ENCODE data around the gene FRAS1.
"Not testable (repeated sequence)": the region's sequence is repeated elsewhere in the genome, so short reads cannot be mapped to it uniquely, and the experiment has no call there.

Gene FRAS1

GRCh38 chr4:78318126-78318525 lies 261.0 kb downstream of the FRAS1 start:
- Mint-ChIP-seq H3K4me3 (no peak overlapping the region), H3K27ac (no peak overlapping the region), H3K36me3 (ENCODE audit: low read depth) (no peaks in the 10 kb centered on the region), H3K9me3 (no peaks in the 10 kb centered on the region), H3K27me3 (peaks cover 15% of the 10 kb centered on the region), H3K4me1 (ENCODE audit: low read depth) (peaks cover 9% of the 10 kb centered on the region)
- intact Hi-C loops (cut with micrococcal nuclease) = no loop called here

- no peaks in the 10 kb centered on the region for H3K9me3 Mint-ChIP-seq
- no peak overlapping the region for H3K27ac Mint-ChIP-seq
- peaks cover 9% of the 10 kb centered on the region for H3K27me3 Mint-ChIP-seq
- peaks cover 9% of the 10 kb centered on the region for H3K4me1 Mint-ChIP-seq (ENCODE audit: low read depth)
- intact Hi-C loops (cut with micrococcal nuclease) = no loop called here
- no peaks in the 10 kb centered on the region for H3K36me3 Mint-ChIP-seq (ENCODE audit: low read depth)
- no peak overlapping the region for H3K4me3 Mint-ChIP-seq
Observed at GRCh38 chr4:78320349-78320935, 263.3 kb downstream of the FRAS1 start.

- Mint-ChIP-seq H3K27ac (no peak overlapping the region), H3K9me3 (no peaks in the 10 kb centered on the region), H3K36me3 (ENCODE audit: low read depth) (no peaks in the 10 kb centered on the region), H3K27me3 (peaks cover 5% of the 10 kb centered on the region), H3K4me3 (no peak overlapping the region), H3K4me1 (ENCODE audit: low read depth) (peaks cover 9% of the 10 kb centered on the region)
- intact Hi-C loops (cut with micrococcal nuclease) = no loop called here
Observed at GRCh38 chr4:78322032-78322431, 264.9 kb downstream of the FRAS1 start.

GRCh38 chr4:78323439-78323838 lies 266.3 kb downstream of the FRAS1 start:
- Mint-ChIP-seq H3K36me3 (ENCODE audit: low read depth) (no peaks in the 10 kb centered on the region), H3K9me3 (no peaks in the 10 kb centered on the region)
- intact Hi-C loops (cut with micrococcal nuclease) = no loop called here

GRCh38 chr4:78324625-78325024 lies 267.5 kb downstream of the FRAS1 start:
- Mint-ChIP-seq H3K9me3 (no peaks in the 10 kb centered on the region), H3K27me3 (peaks cover 5% of the 10 kb centered on the region), H3K36me3 (ENCODE audit: low read depth) (no peaks in the 10 kb centered on the region), H3K4me3 (no peak overlapping the region), H3K4me1 (ENCODE audit: low read depth) (peaks cover 9% of the 10 kb centered on the region), H3K27ac (no peak overlapping the region)
- intact Hi-C loops (cut with micrococcal nuclease) = no loop called here

More at GRCh38 chr4:78323439-78323838, 266.3 kb downstream of the FRAS1 start:
- no peak overlapping the region for H3K4me3 Mint-ChIP-seq
- peaks cover 5% of the 10 kb centered on the region for H3K27me3 Mint-ChIP-seq
- peaks cover 9% of the 10 kb centered on the region for H3K4me1 Mint-ChIP-seq (ENCODE audit: low read depth)
- no peak overlapping the region for H3K27ac Mint-ChIP-seq

- H3K4me3 Mint-ChIP-seq = no peak overlapping the region
- peaks cover 3% of the 10 kb centered on the region for H3K4me1 Mint-ChIP-seq (ENCODE audit: low read depth)
- H3K27me3 Mint-ChIP-seq = peaks cover 4% of the 10 kb centered on the region
- no peaks in the 10 kb centered on the region for H3K36me3 Mint-ChIP-seq (ENCODE audit: low read depth)
- H3K9me3 Mint-ChIP-seq = no peaks in the 10 kb centered on the region
- H3K27ac Mint-ChIP-seq = no peak overlapping the region
- intact Hi-C loops (cut with micrococcal nuclease) = no loop called here
Observed at GRCh38 chr4:78325271-78326157, 268.4 kb downstream of the FRAS1 start.

GRCh38 chr4:78328591-78328990 lies 271.5 kb downstream of the FRAS1 start:
- H3K36me3 Mint-ChIP-seq (ENCODE audit: low read depth); H3K4me3 Mint-ChIP-seq; intact Hi-C loops (cut with micrococcal nuclease); H3K9me3 Mint-ChIP-seq; H3K27me3 Mint-ChIP-seq; H3K27ac Mint-ChIP-seq; H3K4me1 Mint-ChIP-seq (ENCODE audit: low read depth): not testable (repeated sequence)

GRCh38 chr4:78331186-78331585 lies 274.1 kb downstream of the FRAS1 start:
- Mint-ChIP-seq H3K4me1 (ENCODE audit: low read depth) (no peaks in the 10 kb centered on the region), H3K36me3 (ENCODE audit: low read depth) (no peaks in the 10 kb centered on the region), H3K27me3 (no peaks in the 10 kb centered on the region), H3K4me3 (no peak overlapping the region), H3K9me3 (no peaks in the 10 kb centered on the region), H3K27ac (no peak overlapping the region)
- intact Hi-C loops (cut with micrococcal nuclease) = no loop called here

GRCh38 chr4:78331965-78332364 lies 274.8 kb downstream of the FRAS1 start:
- Mint-ChIP-seq H3K4me1 (ENCODE audit: low read depth) (no peaks in the 10 kb centered on the region), H3K27me3 (no peaks in the 10 kb centered on the region), H3K9me3 (no peaks in the 10 kb centered on the region), H3K27ac (no peak overlapping the region), H3K4me3 (no peak overlapping the region), H3K36me3 (ENCODE audit: low read depth) (no peaks in the 10 kb centered on the region)
- intact Hi-C loops (cut with micrococcal nuclease) = no loop called here

GRCh38 chr4:78332976-78333375 lies 275.9 kb downstream of the FRAS1 start:
- Mint-ChIP-seq H3K36me3 (ENCODE audit: low read depth) (no peaks in the 10 kb centered on the region), H3K27me3 (no peaks in the 10 kb centered on the region), H3K9me3 (no peaks in the 10 kb centered on the region), H3K4me1 (ENCODE audit: low read depth) (no peaks in the 10 kb centered on the region), H3K27ac (no peak overlapping the region), H3K4me3 (no peak overlapping the region)
- intact Hi-C loops (cut with micrococcal nuclease) = no loop called here

- Mint-ChIP-seq H3K9me3 (no peaks in the 10 kb centered on the region), H3K27ac (no peak overlapping the region), H3K4me3 (no peak overlapping the region), H3K36me3 (ENCODE audit: low read depth) (no peaks in the 10 kb centered on the region), H3K4me1 (ENCODE audit: low read depth) (no peaks in the 10 kb centered on the region), H3K27me3 (no peaks in the 10 kb centered on the region)
- intact Hi-C loops (cut with micrococcal nuclease) = no loop called here
Observed at GRCh38 chr4:78336093-78336943, 279.2 kb downstream of the FRAS1 start.

GRCh38 chr4:78337244-78338020 lies 280.3 kb downstream of the FRAS1 start:
- no peaks in the 10 kb centered on the region for H3K27me3 Mint-ChIP-seq
- intact Hi-C loops (cut with micrococcal nuclease) = no loop called here
- H3K36me3 Mint-ChIP-seq (ENCODE audit: low read depth) = no peaks in the 10 kb centered on the region
- no peak overlapping the region for H3K4me3 Mint-ChIP-seq
- no peaks in the 10 kb centered on the region for H3K9me3 Mint-ChIP-seq
- no peak overlapping the region for H3K27ac Mint-ChIP-seq
- no peaks in the 10 kb centered on the region for H3K4me1 Mint-ChIP-seq (ENCODE audit: low read depth)

GRCh38 chr4:78342125-78342524 lies 285.0 kb downstream of the FRAS1 start:
- intact Hi-C loops (cut with micrococcal nuclease) = no loop called here
- Mint-ChIP-seq H3K9me3 (no peaks in the 10 kb centered on the region), H3K36me3 (ENCODE audit: low read depth) (no peaks in the 10 kb centered on the region), H3K27ac (no peak overlapping the region), H3K27me3 (no peaks in the 10 kb centered on the region), H3K4me1 (ENCODE audit: low read depth) (no peaks in the 10 kb centered on the region), H3K4me3 (no peak overlapping the region)

Measured in dendritic cell treated with granulocyte-macrophage colony-stimulating factor and Interleukin-4, amounts not matched to agents 40 ng/mL and 50 ng/mL, for 4 days (primary cell).